NCI-H526 treated with DMSO at 0.1 percent for 48 hours (cell line): ENCODE measurements around the gene SMIM9.
"Not testable (repeated sequence)": the region's sequence is repeated elsewhere in the genome, so short reads cannot be mapped to it uniquely, and the experiment has no call there.

ENCODE experiments used
- DNase-seq: peaks from one replicate; lab custom pipeline; 2025; lab: John Stamatoyannopoulos, UW

The SMIM9 gene

DNA sequence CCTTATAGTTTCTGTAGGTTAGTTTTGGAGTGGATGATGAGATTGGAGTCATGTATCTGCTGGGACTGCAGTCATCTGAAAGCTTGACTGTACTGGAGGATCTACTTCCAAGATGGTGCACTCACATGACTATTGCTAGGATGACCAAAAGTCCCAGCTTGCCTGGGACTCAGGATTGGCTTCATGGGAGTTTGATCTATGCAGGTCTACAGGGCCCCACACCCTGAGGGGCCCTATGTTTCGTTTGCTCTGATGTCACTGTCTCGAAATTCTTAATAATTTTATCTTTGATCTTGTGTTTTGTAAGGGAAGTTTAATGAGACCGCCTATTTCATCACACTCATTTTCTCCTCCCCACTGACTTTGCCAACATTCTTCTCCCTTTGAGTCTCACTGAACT is at the start of gene SMIM9:
SMIM9 (minus strand) TSS at position 101 of the 400 bp plus-strand sequence. CDS start 3,806 bp downstream, outside the sequence.
- DNase-seq: no peak

DNA sequence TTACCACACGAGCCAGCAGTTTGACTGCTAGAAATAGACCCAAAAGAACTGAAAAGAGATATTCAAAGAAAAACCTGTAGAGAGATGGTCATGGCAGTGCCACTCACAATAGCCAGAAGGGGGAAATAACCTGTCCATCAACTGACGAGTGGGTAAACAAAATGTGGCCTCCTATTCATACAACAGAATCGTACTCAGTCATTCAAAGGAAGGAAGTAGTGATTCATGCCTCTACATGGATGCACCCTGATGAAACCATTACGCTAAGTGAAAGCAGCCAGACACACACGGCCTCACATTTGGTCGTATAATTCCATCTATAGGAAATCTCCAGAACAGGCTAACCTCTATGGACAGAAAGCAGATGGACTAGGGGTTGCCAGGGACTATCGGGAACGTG is 49.6 kb upstream of the SMIM9 start:
- DNase-seq: not testable (repeated sequence)

DNA sequence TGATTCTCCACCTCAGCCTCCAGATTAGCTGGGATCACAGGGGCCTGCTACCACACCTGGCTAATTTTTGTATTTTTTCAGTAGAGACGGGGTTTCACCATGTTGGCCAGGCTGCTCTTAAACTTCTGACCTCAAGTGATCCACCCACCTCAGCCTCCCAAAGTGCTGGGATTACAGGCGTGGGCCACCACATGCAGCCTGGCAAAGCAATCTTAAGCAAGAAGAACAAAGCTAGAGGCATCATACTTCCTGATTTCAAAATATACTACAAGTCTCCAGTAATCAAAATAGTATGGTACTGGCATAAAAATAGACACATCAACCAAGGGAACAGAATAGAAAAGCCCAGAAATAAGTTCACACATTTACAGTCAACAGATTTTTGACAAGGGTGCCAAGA is 38.9 kb upstream of the SMIM9 start:
- DNase-seq: no peak

DNA sequence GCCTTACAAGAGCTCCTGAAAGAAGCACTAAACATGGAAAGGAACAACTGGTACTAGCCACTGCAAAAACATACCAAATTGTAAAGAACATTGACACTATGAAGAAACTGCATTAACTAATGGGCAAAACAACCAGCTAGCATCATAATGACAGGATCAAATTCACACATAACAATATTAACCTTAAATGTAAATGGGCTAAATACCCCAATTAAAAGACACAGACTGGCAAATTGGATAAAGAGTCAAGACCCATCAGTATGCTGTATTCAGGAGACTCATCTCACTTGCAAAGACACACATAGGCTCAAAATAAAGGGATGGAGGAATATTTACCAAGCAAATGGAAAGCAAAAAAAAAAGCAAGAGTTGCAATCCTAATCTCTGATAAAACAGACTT is 34.1 kb upstream of the SMIM9 start:
- not testable (repeated sequence) for DNase-seq

DNA sequence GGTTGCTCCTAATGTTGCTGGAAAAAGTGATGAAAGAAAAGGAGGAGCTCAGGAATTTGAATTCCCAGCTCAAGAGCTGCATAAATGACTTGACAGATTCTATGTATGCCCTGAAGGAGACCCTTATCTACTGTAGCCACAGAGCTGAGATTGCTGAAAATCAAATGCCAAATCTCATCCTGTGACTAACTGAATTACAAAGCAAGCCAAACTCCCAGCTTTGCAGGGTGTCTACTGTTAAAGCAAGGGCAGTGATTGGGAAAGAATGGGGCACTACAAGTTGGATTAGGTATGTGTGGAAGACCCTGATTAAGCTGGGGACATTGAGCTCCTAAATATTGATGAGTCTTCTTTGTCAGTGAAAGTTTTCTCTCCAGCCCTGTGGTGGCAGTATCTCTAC is 20.8 kb upstream of the SMIM9 start:
- DNase-seq: no peak

DNA sequence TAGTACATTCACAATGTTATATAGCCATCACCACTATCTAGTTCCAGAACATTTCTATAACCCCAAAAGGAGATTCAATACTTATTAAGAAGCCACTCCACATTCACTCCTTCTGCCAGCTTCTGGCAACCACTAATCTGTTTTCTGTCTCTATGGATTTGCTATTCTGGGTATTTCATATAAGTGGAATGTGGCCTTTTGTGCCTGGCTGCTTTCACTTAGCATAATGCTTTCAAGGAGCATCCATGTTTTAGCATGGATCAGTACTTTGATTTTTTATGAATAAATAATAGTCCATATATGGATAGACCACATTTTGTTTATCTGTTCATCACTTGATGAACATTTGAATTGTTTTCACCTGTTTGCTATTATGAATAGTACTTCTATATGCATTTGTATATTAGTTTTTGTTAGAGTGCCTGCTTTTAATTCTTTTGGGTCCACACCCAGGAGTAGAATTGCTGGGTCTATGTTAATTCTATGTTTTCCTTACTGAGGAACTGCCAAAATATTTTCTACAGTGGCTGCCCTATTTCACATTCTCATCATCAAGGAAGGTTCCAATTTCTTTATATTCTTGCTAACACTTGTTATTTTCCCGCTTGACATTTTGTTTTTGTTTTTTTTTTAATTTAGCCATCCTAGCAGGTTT is 16.6 kb upstream of the SMIM9 start:
- no peak for DNase-seq

DNA sequence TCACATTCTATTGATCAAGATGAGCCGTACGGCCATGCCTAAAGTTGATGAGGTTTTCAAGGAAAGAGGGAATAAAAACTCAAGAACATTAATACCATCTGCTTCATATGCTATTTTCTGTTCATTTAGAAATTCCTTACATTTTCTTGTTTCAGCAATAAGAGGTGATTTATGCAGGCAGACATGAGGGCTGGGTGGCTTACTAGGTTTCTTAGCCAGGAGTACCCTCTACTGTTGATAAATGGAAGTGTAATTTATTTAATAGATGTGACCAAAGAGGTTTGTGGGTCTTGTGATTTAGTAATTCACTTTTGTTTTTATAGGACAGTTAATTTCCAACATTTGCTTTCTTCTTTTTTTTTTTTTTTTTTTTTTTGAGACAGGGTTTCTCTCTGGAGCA is 6.4 kb upstream of the SMIM9 start:
- DNase-seq: peak; percentile 59

DNA sequence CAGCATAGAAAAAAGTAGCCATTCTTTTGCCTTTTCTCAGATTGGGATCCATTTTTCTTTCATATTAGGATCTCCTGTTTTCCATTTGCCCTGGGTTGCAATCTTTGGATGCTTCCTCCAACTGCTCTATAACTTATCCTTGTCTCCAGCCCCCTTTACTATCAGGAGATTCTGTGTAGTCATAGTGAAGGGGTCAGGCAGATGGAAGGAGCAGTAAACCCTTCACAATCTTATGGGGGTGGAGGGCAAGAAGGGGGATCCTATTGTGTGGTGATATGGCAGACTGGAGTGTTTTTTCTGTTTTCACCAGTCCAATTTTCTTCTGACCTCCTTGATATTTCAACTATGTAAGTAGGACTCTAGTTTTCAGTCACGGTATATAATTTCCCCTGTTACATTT is 1.7 kb upstream of the SMIM9 start:
- no peak for DNase-seq

DNA sequence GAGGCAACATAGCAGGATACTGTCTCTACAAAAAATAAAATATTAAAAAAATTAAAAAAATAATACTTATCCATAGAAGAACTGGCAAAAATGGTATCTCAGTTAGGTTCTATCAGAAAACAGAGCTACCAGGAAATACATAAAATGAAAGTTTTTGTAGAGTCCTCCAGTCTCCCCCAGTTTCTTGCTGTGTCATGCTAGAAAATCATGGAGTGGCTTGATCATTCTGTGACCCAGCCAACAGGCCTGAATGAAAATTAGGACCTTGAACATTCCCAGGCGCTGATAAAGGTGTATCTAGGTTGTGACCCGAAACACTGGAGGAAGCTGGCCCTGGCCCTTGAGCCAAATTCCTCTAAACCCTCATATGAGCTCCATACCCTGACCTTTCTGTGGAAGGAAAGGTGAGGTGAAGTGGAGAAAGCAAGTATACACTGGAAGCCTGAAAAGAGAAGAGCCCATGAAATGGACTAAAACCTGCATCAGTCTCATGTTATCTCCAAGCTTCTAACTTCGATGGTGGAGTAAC is 652 bp downstream of the SMIM9 start:
- no peak for DNase-seq

DNA sequence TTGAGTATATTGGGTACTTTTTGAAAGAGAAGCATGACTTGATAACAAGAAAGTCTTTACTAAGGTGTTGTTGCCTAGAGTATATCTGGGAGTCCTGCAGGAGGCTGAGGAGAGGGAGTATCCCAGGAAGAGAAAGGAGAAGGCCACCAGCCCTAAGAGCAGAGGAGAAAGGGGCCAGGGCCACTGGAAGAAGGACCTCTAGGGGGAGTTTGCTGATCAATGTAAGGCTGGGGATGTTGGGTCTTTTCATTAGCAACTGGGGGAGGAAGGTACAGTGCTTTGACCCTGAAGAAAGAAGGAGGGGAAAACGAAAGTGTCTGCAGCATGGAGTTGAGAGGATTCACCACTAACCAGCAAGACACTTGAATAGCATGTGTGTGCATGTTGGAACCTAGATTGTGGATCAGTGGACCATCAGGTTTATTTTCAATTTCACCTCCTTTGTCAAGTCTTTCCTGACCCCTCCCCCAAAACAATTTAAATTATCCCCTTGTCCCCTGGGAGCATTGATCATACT is 4.5 kb downstream of the SMIM9 start:
- no peak for DNase-seq

DNA sequence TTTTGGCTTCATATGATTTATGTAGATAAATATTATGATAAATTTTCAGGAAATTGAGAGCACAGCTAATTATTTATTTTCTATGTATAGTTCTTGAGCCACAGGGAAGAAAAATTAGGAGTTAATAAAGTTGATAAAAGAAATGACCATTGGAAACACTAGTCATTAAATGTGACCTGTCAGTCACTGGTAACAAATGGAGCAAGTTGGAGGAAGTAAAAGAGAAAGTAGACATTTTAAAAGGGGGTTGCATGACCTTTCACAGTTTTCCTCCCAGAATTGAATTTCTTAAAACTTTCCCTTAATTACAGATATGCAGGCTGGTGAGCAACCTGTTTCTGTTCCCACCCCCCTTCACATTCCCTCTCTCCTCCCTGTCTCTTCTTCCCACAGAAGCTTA is 5.3 kb downstream of the SMIM9 start:
- DNase-seq: no peak

DNA sequence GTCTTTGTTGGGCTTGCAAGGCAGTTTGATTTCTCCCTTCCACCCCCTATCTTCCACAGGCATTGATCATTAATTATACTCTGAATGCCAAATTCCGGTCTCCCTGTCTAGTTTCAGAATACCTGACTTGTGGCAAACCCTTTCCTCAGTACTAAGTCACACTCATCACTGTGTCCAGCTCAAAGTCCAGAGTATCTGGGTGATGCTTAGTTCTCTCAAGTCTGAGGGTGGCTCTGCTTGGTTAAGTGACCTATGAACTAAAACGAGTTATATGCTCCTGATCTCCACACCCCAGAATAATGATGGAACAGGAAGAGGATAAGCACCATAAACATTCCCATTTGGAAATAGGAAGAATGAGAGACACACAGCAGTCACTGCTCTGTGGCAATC is 6.5 kb downstream of the SMIM9 start:
- no peak for DNase-seq

DNA sequence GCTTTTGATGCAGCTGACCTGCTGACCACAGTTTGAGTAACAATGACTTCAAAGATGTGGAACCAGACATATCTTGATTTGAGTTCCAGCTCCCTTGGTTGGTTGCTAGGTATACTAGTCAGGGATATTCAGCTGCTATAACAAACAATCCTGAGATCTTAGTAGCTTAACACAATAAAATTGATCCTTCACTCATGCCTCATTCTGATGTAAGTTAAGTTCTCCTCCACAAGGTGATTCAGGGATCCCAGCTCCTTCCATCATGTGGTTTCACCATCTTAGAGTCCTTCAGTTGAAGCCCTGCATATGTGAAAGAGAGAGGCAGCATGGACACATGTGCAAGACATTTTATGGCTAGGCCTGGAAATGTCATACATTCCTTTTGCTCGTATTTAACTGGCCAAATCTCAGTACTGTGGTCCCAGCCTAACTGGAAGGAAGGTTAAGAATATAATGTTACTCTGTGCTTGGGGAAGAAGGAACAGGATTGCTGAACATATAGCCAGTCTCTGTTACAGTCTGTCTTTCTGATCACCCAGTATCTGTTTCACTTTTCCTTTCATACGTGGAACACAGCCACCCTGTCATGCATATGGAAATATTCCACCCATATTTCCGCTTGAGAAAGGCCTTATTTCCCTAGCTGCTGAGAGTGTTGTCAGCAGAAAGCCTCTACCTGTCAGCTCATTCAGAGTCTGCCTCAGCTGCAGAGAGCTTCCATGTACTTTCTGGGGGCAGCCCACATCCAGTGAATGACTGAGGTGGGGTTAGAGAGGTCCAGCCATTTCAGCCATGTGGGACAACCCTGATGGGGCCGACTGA is 7.1 kb downstream of the SMIM9 start:
- DNase-seq: peak; percentile 78

DNA sequence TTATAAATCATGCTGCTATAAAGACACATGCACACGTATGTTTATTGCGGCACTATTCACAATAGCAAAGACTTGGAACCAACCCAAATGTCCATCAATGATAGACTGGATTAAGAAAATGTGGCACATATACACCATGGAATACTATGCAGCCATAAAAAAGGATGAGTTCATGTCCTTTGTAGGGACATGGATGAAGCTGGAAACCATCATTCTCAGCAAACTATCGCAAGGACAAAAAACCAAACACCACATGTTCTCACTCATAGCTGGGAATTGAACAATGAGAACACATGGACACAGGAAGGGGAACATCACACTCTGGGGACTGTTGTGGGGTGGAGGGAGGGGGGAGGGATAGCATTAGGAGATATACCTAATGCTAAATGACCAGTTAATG is 8.9 kb downstream of the SMIM9 start:
- DNase-seq: not testable (repeated sequence)

DNA sequence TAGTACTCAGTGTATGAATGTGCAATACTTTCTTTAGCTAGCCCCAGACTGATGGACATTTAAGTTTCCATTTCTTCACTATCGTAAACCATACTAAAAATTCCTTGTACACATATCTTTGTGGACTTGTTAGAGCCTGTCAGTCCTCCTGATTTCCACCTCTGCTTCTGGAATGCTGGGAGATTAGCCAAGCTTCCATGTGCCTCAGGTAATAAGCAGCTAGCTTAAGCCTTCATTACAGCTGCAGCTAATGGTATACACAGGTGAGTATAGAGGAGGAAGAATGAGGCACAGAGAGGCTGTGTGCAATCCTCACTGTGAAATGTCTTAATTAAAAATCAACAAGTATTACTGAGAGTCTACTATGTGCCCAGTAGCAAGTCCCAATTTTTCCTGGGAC is 9.8 kb downstream of the SMIM9 start:
- DNase-seq: no peak

DNA sequence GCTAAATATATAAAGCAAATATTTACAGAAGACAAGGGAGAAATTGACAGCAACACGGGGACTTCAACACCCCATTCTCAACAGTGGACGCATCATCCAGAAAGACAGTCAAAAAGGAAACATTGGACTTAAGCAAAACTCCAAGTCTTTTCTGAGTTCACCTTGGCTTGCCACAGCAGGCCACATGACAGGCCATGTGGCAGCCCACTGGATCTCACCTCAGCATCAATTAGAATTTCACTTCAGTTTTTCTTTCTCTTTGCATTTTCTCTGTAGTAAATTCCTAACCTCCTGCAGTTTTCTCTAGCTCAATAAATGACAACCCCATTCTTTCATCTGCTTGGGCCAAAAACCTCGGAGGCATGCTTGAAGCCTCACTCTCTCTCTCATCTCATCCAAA is 12.4 kb downstream of the SMIM9 start:
- no peak for DNase-seq

DNA sequence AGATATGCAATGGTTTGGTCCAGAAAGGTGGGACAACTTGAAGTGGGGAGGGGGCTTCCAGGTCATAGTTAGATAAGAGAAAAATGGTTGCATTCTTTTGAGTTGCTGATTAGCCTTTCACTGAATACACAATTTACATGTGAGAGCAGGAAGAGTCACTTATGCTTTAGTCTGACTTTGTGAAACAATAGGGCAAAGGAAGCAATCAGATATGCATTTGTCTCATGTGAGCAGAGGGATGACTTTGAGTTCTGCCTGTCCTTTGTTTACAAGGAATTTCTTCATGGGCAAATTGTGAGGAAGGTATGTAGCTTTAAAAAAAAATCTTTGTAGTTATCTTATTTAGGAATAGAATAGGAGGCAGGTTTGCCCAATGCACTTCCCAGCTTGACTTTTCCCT is 12.9 kb downstream of the SMIM9 start:
- no peak for DNase-seq

DNA sequence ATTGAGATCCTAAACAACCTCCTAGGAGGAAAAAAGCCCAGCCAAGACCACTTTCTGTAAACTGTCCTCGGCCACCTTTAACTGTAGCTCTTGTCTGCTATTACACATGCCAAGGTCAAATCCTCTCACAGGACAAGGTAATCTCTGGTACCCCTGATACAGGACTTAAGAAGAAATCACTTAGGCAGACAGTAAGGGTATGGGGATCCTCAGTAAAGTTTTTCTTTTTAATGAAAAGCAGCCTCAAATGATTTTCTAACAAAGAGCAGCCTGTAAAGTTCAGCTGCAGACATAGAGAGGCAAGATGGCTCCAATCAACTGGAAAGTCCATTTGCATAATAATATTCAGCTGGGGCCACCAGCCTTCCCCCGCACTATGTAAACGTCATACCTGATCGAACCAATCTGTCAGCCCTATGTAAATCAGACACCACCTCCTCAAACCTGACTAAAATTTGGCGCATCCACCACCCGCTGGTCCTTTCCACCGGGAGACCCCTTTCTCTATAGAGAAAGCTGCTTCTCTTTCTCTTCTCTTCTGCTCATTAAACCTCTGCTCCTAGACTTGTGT is 14.6 kb downstream of the SMIM9 start:
- DNase-seq: peak; percentile 94

DNA sequence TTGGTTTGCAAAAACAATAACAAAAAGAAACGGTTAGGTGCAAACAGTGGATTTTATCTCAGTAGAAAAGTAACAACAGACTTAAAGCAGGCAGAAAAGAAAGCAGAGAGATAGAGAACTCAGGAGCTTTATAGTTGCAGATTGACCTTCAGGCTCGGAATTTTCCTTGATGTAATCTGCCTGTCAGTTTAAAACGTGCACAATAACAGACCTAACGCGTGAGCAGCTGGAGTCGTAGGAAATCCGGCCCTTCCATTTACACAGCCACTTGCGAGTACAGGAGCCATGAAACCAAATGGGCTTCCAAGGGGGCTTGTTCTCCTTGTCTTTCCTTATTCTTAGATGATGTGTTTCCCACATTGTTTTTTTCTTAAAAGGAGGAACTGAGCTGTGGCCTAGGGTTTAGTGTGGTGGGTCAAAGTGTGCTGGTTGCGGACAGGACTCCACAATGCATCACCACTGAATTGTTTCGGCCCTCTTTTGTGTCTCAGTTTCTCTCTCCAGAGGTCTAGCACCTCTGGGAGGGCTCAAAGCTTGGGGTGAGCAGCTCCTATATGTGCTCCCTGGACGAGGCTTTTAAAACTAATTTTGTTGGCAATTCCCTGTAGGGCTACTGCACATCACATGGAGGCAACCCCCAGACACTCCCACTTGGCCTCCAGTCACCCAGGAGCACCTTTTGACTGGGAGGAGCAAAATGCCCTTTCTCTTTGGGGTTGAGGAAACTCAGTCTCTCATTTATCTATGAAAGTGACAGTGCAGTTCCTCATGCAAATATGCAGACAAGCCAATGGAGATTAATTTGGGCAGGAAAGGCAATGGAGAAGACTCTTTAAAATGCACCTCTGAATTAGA is 15.3 kb downstream of the SMIM9 start:
- peak; percentile 87 for DNase-seq

DNA sequence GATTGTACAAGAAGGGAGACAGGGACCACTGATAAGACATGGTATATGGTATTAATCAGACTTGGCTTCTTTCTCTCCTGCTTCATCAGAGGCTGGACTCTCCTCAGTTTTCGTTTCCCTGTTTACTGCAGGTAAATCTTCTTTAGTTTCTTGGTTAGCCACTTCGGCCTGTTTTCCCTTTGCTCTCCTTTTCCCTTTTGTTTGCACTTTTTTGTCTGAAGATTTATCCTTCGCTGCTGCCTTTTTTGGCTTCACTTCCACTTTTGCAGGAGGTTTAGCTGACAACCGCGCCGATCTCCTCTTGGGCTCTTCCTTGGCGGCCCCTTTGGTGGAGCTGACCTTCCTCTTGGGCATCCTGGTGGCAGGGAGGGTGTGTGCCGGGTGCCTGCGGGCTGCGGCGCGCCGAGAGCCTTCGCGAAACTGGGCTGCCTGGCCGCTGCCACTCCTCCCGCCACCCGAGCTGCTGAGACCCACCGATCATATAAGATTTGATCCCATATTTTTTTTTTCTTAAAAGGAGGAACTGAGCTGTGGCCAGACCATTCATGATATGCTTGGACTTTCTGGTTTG is 17.3 kb downstream of the SMIM9 start:
- not testable (repeated sequence) for DNase-seq

DNA sequence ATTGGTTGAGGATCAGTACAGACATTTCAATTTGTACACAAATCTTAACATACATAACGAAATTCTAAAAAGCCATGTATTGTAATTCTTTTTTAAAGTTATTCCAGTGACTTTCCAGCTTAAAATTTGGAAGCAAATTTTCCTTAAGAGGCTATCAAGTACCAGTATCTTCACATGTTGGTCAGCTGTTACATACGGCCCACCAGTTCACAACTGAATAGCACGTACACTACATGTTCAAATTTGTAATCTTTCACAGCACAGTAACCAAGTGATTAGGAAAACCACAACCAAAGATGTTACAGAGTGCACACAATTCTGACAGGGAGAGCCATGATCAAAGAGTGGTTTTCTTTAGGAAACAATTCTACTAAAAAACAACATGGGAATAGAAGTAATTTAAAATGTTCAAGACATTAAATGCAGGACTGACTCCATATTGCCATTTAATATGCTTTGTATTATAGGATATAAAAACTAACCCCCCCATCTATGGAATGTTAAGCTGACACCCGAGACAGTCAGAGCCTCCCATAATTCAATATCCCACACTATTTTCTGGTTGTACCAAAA is 18.1 kb downstream of the SMIM9 start:
- not testable (repeated sequence) for DNase-seq
